Activated CD8-positive, alpha-beta T cell treated with anti-CD3 and anti-CD28 coated beads, Interleukin-2, amount 10 ng/mL, durations not matched to agents 7 days and 5 days (primary cell): Measurements from ENCODE around the gene NCOA5. TPM values are rescaled to one million over a fixed set of nuclear protein-coding genes. Genes with fewer than 3 reads are reported as not detected.

ENCODE experiments used
- total RNA-seq, 2 experiments: library from RNA; stranded (reverse); gene quantifications; one replicate each; pipeline ENCODE4 v1.2.3, GENCODE V29; 2021

The NCOA5 gene
- total RNA-seq, 2 experiments from 2014 or later: 30.3 to 30.9 TPM

Other genes with a start within 250 kb of the NCOA5 start
- 10 to 100 TPM; 29.3 to 32.1 TPM for gene ACOT8, start 232.6 kb downstream of the NCOA5 start, total RNA-seq
- 1 to 10 TPM; 5.1 to 5.8 TPM for gene ZSWIM3, start 232.3 kb downstream of the NCOA5 start, total RNA-seq
- 1 to 10 TPM; 7.0 TPM for gene ZSWIM1, start 208.7 kb downstream of the NCOA5 start, total RNA-seq
- 1 to 10 TPM in 1 of 2 experiments, under 1 TPM in 1; 0.76 to 1.4 TPM for gene SPATA25, start 202.3 kb downstream of the NCOA5 start, total RNA-seq
- gene NEURL2, start 198.8 kb downstream of the NCOA5 start, total RNA-seq: 1 to 10 TPM; 1.1 to 1.3 TPM
- gene CTSA, start 198.6 kb downstream of the NCOA5 start, total RNA-seq: 10 to 100 TPM; 63.4 to 64.1 TPM
- 1 to 10 TPM; 2.2 to 2.8 TPM for gene PLTP, start 177.8 kb downstream of the NCOA5 start, total RNA-seq
- 10 to 100 TPM; 40.3 to 41.2 TPM for gene PCIF1, start 155.3 kb downstream of the NCOA5 start, total RNA-seq
- gene ZNF335, start 117.8 kb downstream of the NCOA5 start, total RNA-seq: 10 to 100 TPM; 33.1 to 34.5 TPM
- not detected for gene MMP9, start 81.1 kb downstream of the NCOA5 start, total RNA-seq
- gene SLC12A5, start 60.7 kb downstream of the NCOA5 start, total RNA-seq: 1 to 10 TPM; 1.3 to 1.7 TPM
- 1 to 10 TPM in 1 of 2 experiments, under 1 TPM in 1; 0.94 to 1.0 TPM for gene CD40, start 28.4 kb upstream of the NCOA5 start, total RNA-seq
- gene CDH22, start 218.5 kb upstream of the NCOA5 start, total RNA-seq: not detected